Transverse colon (tissue), 4 donors: ENCODE results near the gene FAM107B.

ENCODE experiments used
- CTCF ChIP-seq, 5 experiments: fragments of 200-600 bp in 3 of 5; fragments of 450-650 bp in 2 of 5; sonication (generic) in 3 of 5; IDR thresholded peaks; 1 replicate in 2 of 5; 2 replicates in 3 of 5; pipeline ENCODE4 v1.5.1; 2016 to 2017; ENCODE audit warnings: antibody characterized with exemption in 5 of 5, inconsistent platforms in 3 of 5, mild to moderate bottlenecking in 2 of 5, moderate library complexity in 1 of 5
- EP300 ChIP-seq: sonication (generic); formaldehyde crosslinking; IDR thresholded peaks from one replicate; pipeline ENCODE4 v1.6.1; 2017; ENCODE audit warnings: antibody characterized with exemption, low read depth
- POLR2A ChIP-seq: fragments of 450-650 bp; IDR thresholded peaks from one replicate; pipeline ENCODE4 v1.6.1; 2016; ENCODE audit warnings: antibody characterized with exemption, mild to moderate bottlenecking, moderate library complexity
- POLR2AphosphoS5 ChIP-seq, 3 donors: sonication (generic); formaldehyde crosslinking; IDR thresholded peaks; one replicate each; pipeline ENCODE4 v1.6.1; 2016; ENCODE audit warnings: antibody characterized with exemption in 3 of 3

GRCh38 chr10:14673189-14673861, 101.4 kb downstream of the FAM107B start:
- TF ChIP-seq EP300 (no peak), POLR2A (no peak), CTCF (IDR thresholded peaks at IDR 0.05) (no peak), POLR2AphosphoS5 (IDR thresholded peaks at IDR 0.05) (peak in 2 of 3 donors; percentile 35 to 64)
